OCI-LY1 (cell line): Measurements from ENCODE around the gene IRF2BP2.

Experiments
- H2AFZ ChIP-seq: fragments of 200-600 bp; sonication (generic), shearing (Covaris generic); 2 replicates; pipeline ENCODE4 v1.6.0; 2014; ENCODE audit warnings: antibody characterized with exemption, mild to moderate bottlenecking, low read length
- H3F3A ChIP-seq: fragments of 200-600 bp; sonication (generic), shearing (Covaris generic); 2 replicates; pipeline ENCODE4 v1.6.0; 2014; ENCODE audit warnings: mild to moderate bottlenecking, antibody characterized with exemption, low read length, moderate library complexity; ENCODE audit not compliant: insufficient read depth
- H3K27ac ChIP-seq: fragments of 200-600 bp; sonication (generic); 2 replicates; pipeline ENCODE4 v1.5.1; 2014; ENCODE audit warnings: low read length, mixed run types, mild to moderate bottlenecking, low read depth; ENCODE audit not compliant: poor library complexity, severe bottlenecking
- H3K27me3 ChIP-seq: fragments of 200-600 bp; sonication (generic); 2 replicates; pipeline ENCODE4 v1.6.0; 2014; ENCODE audit warnings: antibody characterized with exemption, mild to moderate bottlenecking, low read length, moderate library complexity; ENCODE audit not compliant: insufficient read depth
- H3K36me3 ChIP-seq: fragments of 200-600 bp; sonication (generic); 2 replicates; pipeline ENCODE4 v1.6.1; 2014; ENCODE audit warnings: mild to moderate bottlenecking, antibody characterized with exemption, low read length, moderate library complexity, mixed read lengths; ENCODE audit not compliant: insufficient read depth
- H3K4me1 ChIP-seq: fragments of 200-600 bp; sonication (generic); 2 replicates; pipeline ENCODE4 v1.5.1; 2014; ENCODE audit warnings: mild to moderate bottlenecking, low read length, moderate library complexity; ENCODE audit not compliant: insufficient read depth, severe bottlenecking
- H3K4me2 ChIP-seq: fragments of 200-600 bp; sonication (generic), shearing (Covaris generic); 2 replicates; pipeline ENCODE4 v1.6.1; 2014; ENCODE audit warnings: low read length
- H3K4me3 ChIP-seq: fragments of 200-600 bp; sonication (generic); 2 replicates; pipeline ENCODE4 v1.5.1; 2014; ENCODE audit warnings: low read length, low read depth, mild to moderate bottlenecking, mixed read lengths; ENCODE audit not compliant: poor library complexity, severe bottlenecking
- H3K79me2 ChIP-seq: fragments of 200-600 bp; shearing (Covaris generic); 2 replicates; pipeline ENCODE4 v1.6.1; 2016; ENCODE audit warnings: mixed run types, low read length, mixed read lengths; ENCODE audit not compliant: insufficient read depth
- H3K9ac ChIP-seq: fragments of 200-600 bp; sonication (generic), shearing (Covaris generic); 2 replicates; pipeline ENCODE4 v1.6.1; 2014; ENCODE audit warnings: mild to moderate bottlenecking, low read length, mixed read lengths
- H3K9me2 ChIP-seq: fragments of 200-600 bp; sonication (generic), shearing (Covaris generic); 2 replicates; pipeline ENCODE4 v1.6.1; 2014; ENCODE audit warnings: low read depth, mild to moderate bottlenecking, low read length, mixed read lengths
- H3K9me3 ChIP-seq: fragments of 200-600 bp; shearing (Covaris generic); 2 replicates; pipeline ENCODE4 v1.6.1; 2014; ENCODE audit warnings: low read length, mixed read lengths
- H4K20me1 ChIP-seq: fragments of 200-600 bp; sonication (generic), shearing (Covaris generic); 2 replicates; pipeline ENCODE4 v1.6.0; 2016; ENCODE audit warnings: mild to moderate bottlenecking, low read length; ENCODE audit not compliant: insufficient read depth
- CTCF ChIP-seq: fragments of 200-600 bp; sonication (generic), shearing (Covaris generic); IDR thresholded peaks from 2 replicates; pipeline ENCODE4 v1.5.1; 2017; ENCODE audit warnings: mild to moderate bottlenecking, antibody characterized with exemption, low read length, moderate library complexity, mixed read lengths
- EZH2 ChIP-seq: fragments of 200-600 bp; sonication (generic), shearing (Covaris generic); IDR thresholded peaks from 2 replicates; pipeline ENCODE4 v1.8.0; 2017; ENCODE audit warnings: borderline replicate concordance, mixed run types, mild to moderate bottlenecking, antibody characterized with exemption, low read length, moderate library complexity, mixed read lengths

Gene IRF2BP2

DNA sequence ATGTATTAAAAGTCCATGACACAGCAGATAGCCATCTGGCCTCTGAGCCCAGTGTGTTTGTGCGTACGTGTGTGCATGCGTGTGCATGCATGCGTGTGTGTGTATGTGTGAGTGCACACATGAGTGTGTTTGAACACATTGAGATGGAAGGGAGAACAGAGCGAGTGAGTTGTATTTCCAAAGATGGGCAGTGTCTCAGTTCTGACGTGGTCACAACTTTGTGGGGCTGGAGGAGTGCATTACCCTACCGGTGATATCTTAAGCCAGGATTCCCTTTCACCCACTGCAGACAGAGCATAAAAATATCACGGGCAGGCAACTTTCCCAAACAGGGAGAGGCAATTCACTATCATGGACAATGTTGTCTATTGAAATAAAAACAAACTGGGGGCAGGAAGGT lies 27.8 kb downstream of the IRF2BP2 start:
- Histone ChIP-seq H3K79me2 (no peaks in the 10 kb centered on the region), H2AFZ (no peak overlapping the region), H3K4me2 (no peak overlapping the region), H3K36me3 (no peaks in the 10 kb centered on the region), H3K4me3 (no peak overlapping the region), H3K27me3 (no peaks in the 10 kb centered on the region; the same call in 1 of the 2 replicates), H3K4me1 (no peaks in the 10 kb centered on the region), H4K20me1 (no peaks in the 10 kb centered on the region), H3K9me2 (no peaks in the 10 kb centered on the region), H3K9ac (no peak overlapping the region), H3K9me3 (peaks cover 4% of the 10 kb centered on the region; the same call in 1 of the 2 replicates), H3K27ac (no peak overlapping the region), H3F3A (no peaks in the 10 kb centered on the region)
- no peak for TF ChIP-seq CTCF
- TF ChIP-seq EZH2 = no peak

GRCh38 chr1:234581063-234581714 lies 28.8 kb downstream of the IRF2BP2 start:
- Histone ChIP-seq H3K4me3 (no peak overlapping the region), H3K27me3 (no peaks in the 10 kb centered on the region; the same call in 1 of the 2 replicates), H3K4me1 (no peaks in the 10 kb centered on the region), H3K79me2 (no peaks in the 10 kb centered on the region), H2AFZ (no peak overlapping the region), H4K20me1 (no peaks in the 10 kb centered on the region), H3K36me3 (no peaks in the 10 kb centered on the region), H3K9me3 (peaks cover 4% of the 10 kb centered on the region; the same call in 1 of the 2 replicates), H3K4me2 (no peak overlapping the region), H3K9ac (no peak overlapping the region), H3K27ac (no peak overlapping the region), H3F3A (no peaks in the 10 kb centered on the region), H3K9me2 (no peaks in the 10 kb centered on the region)
- no peak for TF ChIP-seq CTCF
- TF ChIP-seq EZH2 = no peak

DNA sequence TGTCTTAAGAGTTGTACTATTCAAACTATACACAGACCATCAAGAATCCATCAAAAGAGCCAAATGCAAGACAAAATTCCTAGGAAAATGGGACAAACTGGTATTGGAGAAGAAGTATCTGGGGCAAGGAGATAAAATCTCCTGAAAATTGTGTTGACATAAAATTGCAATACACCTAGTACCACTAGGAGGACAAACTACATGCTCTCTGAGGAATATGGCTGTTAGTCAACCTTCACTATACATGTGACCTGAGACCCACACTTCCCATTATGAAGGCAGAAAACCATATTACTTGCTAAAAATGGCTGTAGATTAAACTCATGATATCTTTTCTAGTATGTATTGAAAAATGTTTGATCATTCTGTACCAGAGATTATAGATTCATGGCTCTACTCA lies 30.0 kb downstream of the IRF2BP2 start:
- Histone ChIP-seq H3K27me3 (no peaks in the 10 kb centered on the region; the same call in 1 of the 2 replicates), H3K9me2 (no peaks in the 10 kb centered on the region), H3K27ac (no peak overlapping the region), H3F3A (no peaks in the 10 kb centered on the region), H4K20me1 (no peaks in the 10 kb centered on the region), H3K9ac (no peak overlapping the region), H2AFZ (no peak overlapping the region), H3K9me3 (peaks cover 4% of the 10 kb centered on the region; the same call in 1 of the 2 replicates), H3K79me2 (no peaks in the 10 kb centered on the region), H3K4me2 (no peak overlapping the region), H3K4me3 (no peak overlapping the region), H3K4me1 (no peaks in the 10 kb centered on the region), H3K36me3 (no peaks in the 10 kb centered on the region)
- TF ChIP-seq EZH2 (no peak), CTCF (peak; percentile 23; the same call in 1 of the 2 replicates)
